GM23338 (cell line): Measurements from ENCODE around the gene HSPA1B. TPM values are rescaled to one million over a fixed set of nuclear protein-coding genes. Genes with fewer than 3 reads are reported as not detected.

ENCODE experiments used
- ATAC-seq: fragments of 200-7000 bp; cut with Tn5 transposase; 3 replicates; pipeline ENCODE4 v1.9.1; 2020
- DNase-seq: peaks from one replicate; pipeline ENCODE4 v3.0.0-alpha.2; 2015; ENCODE audit warnings: low spot score
- H2AFZ ChIP-seq: fragments of 200-600 bp; sonication (generic); 2 replicates; pipeline ENCODE4 v1.8.0; 2016; ENCODE audit warnings: antibody characterized with exemption, mild to moderate bottlenecking, moderate library complexity
- H3F3A ChIP-seq: fragments of 200-600 bp; sonication (generic); replicated peaks from 2 replicates; pipeline ENCODE4 v1.8.0; 2017; ENCODE audit warnings: antibody characterized with exemption, mixed run types, low read depth
- H3K27ac ChIP-seq: fragments of 200-600 bp; sonication (generic); 2 replicates; pipeline ENCODE4 v1.6.1; 2016; ENCODE audit warnings: low read depth
- H3K27me3 ChIP-seq: fragments of 200-600 bp; sonication (generic); 2 replicates; pipeline ENCODE4 v1.8.0; 2016; ENCODE audit warnings: mild to moderate bottlenecking, mixed run types, moderate library complexity; ENCODE audit not compliant: insufficient read depth
- H3K36me3 ChIP-seq: fragments of 200-600 bp; sonication (generic); 2 replicates; pipeline ENCODE4 v1.8.0; 2016; ENCODE audit warnings: mild to moderate bottlenecking; ENCODE audit not compliant: insufficient read depth
- H3K4me1 ChIP-seq: fragments of 200-600 bp; sonication (generic); 2 replicates; pipeline ENCODE4 v1.8.0; 2016; ENCODE audit warnings: mild to moderate bottlenecking, moderate library complexity; ENCODE audit not compliant: insufficient read depth
- H3K4me2 ChIP-seq: fragments of 200-600 bp; sonication (generic); 2 replicates; pipeline ENCODE4 v1.7.1; 2017; ENCODE audit warnings: mixed run types
- H3K4me3 ChIP-seq: fragments of 200-600 bp; sonication (generic); 2 replicates; pipeline ENCODE4 v1.6.1; 2016; ENCODE audit warnings: mixed run types
- H3K79me2 ChIP-seq: fragments of 200-600 bp; sonication (generic); replicated peaks from 2 replicates; pipeline ENCODE4 v1.8.0; 2017; ENCODE audit warnings: mild to moderate bottlenecking; ENCODE audit not compliant: insufficient read depth
- H3K9me2 ChIP-seq: fragments of 200-600 bp; sonication (generic); 2 replicates; pipeline ENCODE4 v1.8.0; 2017; ENCODE audit not compliant: insufficient read depth
- H4K20me1 ChIP-seq: fragments of 200-600 bp; sonication (generic); replicated peaks from 2 replicates; pipeline ENCODE4 v1.8.0; 2017; ENCODE audit warnings: mild to moderate bottlenecking; ENCODE audit not compliant: insufficient read depth
- H3K27ac Mint-ChIP-seq: 2 replicates; pipeline ENCODE4 v1.8.0; 2020; ENCODE audit warnings: inconsistent platforms, mild to moderate bottlenecking, moderate library complexity, mixed read lengths
- H3K27me3 Mint-ChIP-seq: 3 replicates; pipeline ENCODE4 v1.8.0; 2022; ENCODE audit warnings: low read depth, mild to moderate bottlenecking, moderate library complexity, mixed read lengths, inconsistent platforms; ENCODE audit not compliant: insufficient read depth, poor library complexity
- H3K36me3 Mint-ChIP-seq: 3 replicates; pipeline ENCODE4 v1.8.0; 2021; ENCODE audit warnings: low read depth, mild to moderate bottlenecking, inconsistent platforms, moderate library complexity, mixed read lengths
- H3K4me1 Mint-ChIP-seq: 3 replicates; pipeline ENCODE4 v1.8.0; 2020; ENCODE audit warnings: mild to moderate bottlenecking, inconsistent platforms, mixed read lengths
- H3K4me3 Mint-ChIP-seq: 3 replicates; pipeline ENCODE4 v1.8.0; 2021; ENCODE audit warnings: moderate library complexity, mild to moderate bottlenecking, inconsistent platforms, mixed read lengths
- H3K9me3 Mint-ChIP-seq: 3 replicates; pipeline ENCODE4 v1.8.0; 2020; ENCODE audit warnings: moderate library complexity, mild to moderate bottlenecking, inconsistent platforms, mixed read lengths
- CREB1 ChIP-seq: fragments of 250-450 bp; sonication (Bioruptor Pico); IDR thresholded peaks from 2 replicates; pipeline ENCODE4 v1.5.0; 2020; ENCODE audit warnings: low read depth, mild to moderate bottlenecking, moderate library complexity
- JUNB ChIP-seq: IDR thresholded peaks from one replicate; pipeline ENCODE4 v1.6.1; 2016; ENCODE audit warnings: antibody characterized with exemption; ENCODE audit not compliant: unreplicated experiment
- NANOG ChIP-seq: IDR thresholded peaks from 2 replicates; pipeline ENCODE4 v1.6.1; 2016; ENCODE audit warnings: antibody characterized with exemption, borderline replicate concordance
- POLR2AphosphoS5 ChIP-seq: IDR thresholded peaks from 2 replicates; pipeline ENCODE4 v1.6.1; 2016; ENCODE audit warnings: antibody characterized with exemption, low read depth
- polyA plus RNA-seq: library from polyadenylated mRNA; unstranded; fragments of >200 nt; fragmentation: Nextera tagmentation; extraction: Ambion mirVana; gene quantifications from 2 replicates; pipeline ENCODE4 v1.2.1, GENCODE V29; 2016
- small RNA-seq: library from RNA; depleted of rRNA; stranded (forward); fragments of <200 nt; gene quantifications from one replicate; pipeline ENCODE3, GENCODE V24; 2014; ENCODE audit warnings: low replicate concordance
- total RNA-seq: library from RNA; depleted of rRNA; stranded (reverse); fragments of >200 nt; shearing (Covaris generic); gene quantifications from 2 replicates; pipeline ENCODE4 v1.2.3, GENCODE V29; 2014; rRNA removed

HSPA1B gene
- total and polyA plus RNA-seq, 2 experiments from 2014 or later = 31.7 to 113 TPM

DNA sequence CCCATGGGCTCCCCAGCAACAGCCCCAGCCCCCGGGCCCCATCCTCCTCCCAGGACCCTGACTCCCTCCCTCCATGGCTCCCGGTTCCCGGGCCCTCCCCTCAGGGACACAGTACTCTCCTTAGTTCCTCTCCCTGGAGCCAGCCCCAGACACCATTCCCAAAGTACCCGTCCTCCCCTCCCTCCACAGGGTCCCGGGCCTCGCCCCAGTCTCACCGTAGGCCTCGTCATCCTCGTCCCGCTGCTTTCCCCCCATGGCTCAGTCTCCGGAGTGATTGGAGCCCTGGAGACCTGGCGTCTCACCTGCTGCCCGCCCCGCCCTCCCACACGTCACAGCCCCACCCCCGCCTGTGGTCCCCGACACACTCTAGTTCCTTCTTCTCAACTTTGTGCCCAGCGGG is 51.2 kb downstream of the HSPA1B start, which contains the start of gene SLC44A4:
Gene SLC44A4 (minus strand): TSS at position 272 of the 400 bp plus-strand sequence. CDS start 17 bp downstream, at position 255.
- Histone ChIP-seq H3K27me3 (no peaks in the 10 kb centered on the region), H3K27ac (peak within 1 kb of the TSS; percentile 72; the same call in 1 of the 2 replicates), H3K36me3 (peaks cover 21% of the 10 kb centered on the region; the same call in 1 of the 2 replicates), H3K9me2 (no peaks in the 10 kb centered on the region), H2AFZ (no peak within 1 kb of the TSS), H4K20me1 (peaks cover 3% of the 10 kb centered on the region), H3K79me2 (no peaks in the 10 kb centered on the region), H3K4me2 (peak within 1 kb of the TSS; percentile 72), H3K4me3 (peak within 1 kb of the TSS; percentile 39; the same call in 1 of the 2 replicates), H3K4me1 (peaks cover 4% of the 10 kb centered on the region; the same call in 1 of the 2 replicates), H3F3A (peaks cover 14% of the 10 kb centered on the region)
- H3K36me3 Mint-ChIP-seq = peaks cover 43% of the 10 kb centered on the region
- peaks cover 8% of the 10 kb centered on the region for H3K4me1 Mint-ChIP-seq
- peaks cover 5% of the 10 kb centered on the region for H3K27me3 Mint-ChIP-seq
- H3K4me3 Mint-ChIP-seq = peak within 1 kb of the TSS; percentile 44
- H3K27ac Mint-ChIP-seq = peak within 1 kb of the TSS; percentile 21; the same call in 1 of the 2 replicates
- H3K9me3 Mint-ChIP-seq = no peaks in the 10 kb centered on the region
- DNase-seq (peak; percentile 77), ATAC-seq (peak; percentile 86)
- peak; percentile 20; the same call in 1 of the 2 replicates for TF ChIP-seq CREB1
- peak; percentile 48; the same call in 1 of the 2 replicates for TF ChIP-seq POLR2AphosphoS5
- TF ChIP-seq JUNB = no peak

DNA sequence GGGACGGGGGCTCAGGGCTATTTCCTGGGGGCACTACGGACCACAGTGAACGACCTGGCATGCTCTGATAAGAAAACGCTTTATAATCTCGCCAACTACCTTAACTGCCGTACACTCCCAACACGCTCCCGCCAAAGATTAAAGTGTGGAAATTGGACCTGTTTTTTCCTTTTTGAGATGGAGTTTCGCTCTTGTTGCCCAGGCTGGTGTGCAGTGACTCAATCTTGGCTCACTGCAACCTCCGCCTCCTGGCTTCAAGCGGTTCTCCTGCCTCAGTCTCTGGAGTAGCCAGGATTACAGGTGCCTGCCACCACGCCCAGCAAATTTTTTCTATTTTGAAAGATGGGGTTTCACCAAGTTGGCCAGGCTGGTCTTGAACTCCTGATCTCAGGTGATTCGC is 51.6 kb downstream of the HSPA1B start:
- Histone ChIP-seq H3K79me2 (no peaks in the 10 kb centered on the region), H3K4me2 (peak overlapping the region; percentile 72; the same call in 1 of the 2 replicates), H3K9me2 (no peaks in the 10 kb centered on the region), H3K27me3 (no peaks in the 10 kb centered on the region), H3F3A (peaks cover 14% of the 10 kb centered on the region), H3K27ac (peak overlapping the region; percentile 72; the same call in 1 of the 2 replicates), H3K4me3 (peak overlapping the region; percentile 39; the same call in 1 of the 2 replicates), H3K36me3 (peaks cover 21% of the 10 kb centered on the region; the same call in 1 of the 2 replicates), H4K20me1 (peaks cover 3% of the 10 kb centered on the region), H2AFZ (no peak overlapping the region), H3K4me1 (peaks cover 4% of the 10 kb centered on the region; the same call in 1 of the 2 replicates)
- H3K4me3 Mint-ChIP-seq = peak overlapping the region; percentile 44
- H3K4me1 Mint-ChIP-seq = peaks cover 8% of the 10 kb centered on the region
- peaks cover 47% of the 10 kb centered on the region for H3K36me3 Mint-ChIP-seq
- DNase-seq (no peak), ATAC-seq (no peak)
- H3K27ac Mint-ChIP-seq = peak overlapping the region; percentile 21; the same call in 1 of the 2 replicates
- peaks cover 5% of the 10 kb centered on the region for H3K27me3 Mint-ChIP-seq
- TF ChIP-seq POLR2AphosphoS5 = peak; percentile 2; the same call in 1 of the 2 replicates
- no peak for TF ChIP-seq NANOG
- H3K9me3 Mint-ChIP-seq = no peaks in the 10 kb centered on the region

Small RNAs within 50 kb of the gene (small RNA-seq; reads per million reads assigned to genes)
- not detected for gene RF00019
- 153 reads per million, percentile 99 among the genes with 10 or more reads in this experiment for gene SNORD48
- gene SNORD52 = not detected

Other genes starting within 250 kb of the HSPA1B start
Only the 30 nearest of the 38 such genes appear.
- gene APOM, start 171.8 kb upstream of the HSPA1B start, total RNA-seq = 1.2 and 4.2 TPM in 2 replicates
- 10.0 and 10.7 TPM in 2 replicates for gene APOM, start 171.8 kb upstream of the HSPA1B start, polyA plus RNA-seq
- 12.8 and 15.0 TPM in 2 replicates for gene C6orf47, start 167.0 kb upstream of the HSPA1B start, total RNA-seq
- 9.4 TPM in 2 replicates for gene C6orf47, start 167.0 kb upstream of the HSPA1B start, polyA plus RNA-seq
- gene GPANK1, start 162.7 kb upstream of the HSPA1B start, total RNA-seq = 24.6 and 27.1 TPM in 2 replicates
- 49.2 and 54.0 TPM in 2 replicates for gene GPANK1, start 162.7 kb upstream of the HSPA1B start, polyA plus RNA-seq
- 210 and 260 TPM in 2 replicates for gene CSNK2B, start 161.7 kb upstream of the HSPA1B start, total RNA-seq
- 271 and 282 TPM in 2 replicates for gene CSNK2B, start 161.7 kb upstream of the HSPA1B start, polyA plus RNA-seq
- 3.8 and 7.9 TPM in 2 replicates for gene LY6G5B, start 157.8 kb upstream of the HSPA1B start, total RNA-seq
- gene LY6G5B, start 157.8 kb upstream of the HSPA1B start, polyA plus RNA-seq = 8.4 and 8.5 TPM in 2 replicates
- 1.1 TPM in 1 of 2 replicates, not detected in the other for gene LY6G5C, start 146.7 kb upstream of the HSPA1B start, total RNA-seq
- gene LY6G5C, start 146.7 kb upstream of the HSPA1B start, polyA plus RNA-seq = 2.1 TPM in 2 replicates
- gene ABHD16A, start 124.4 kb upstream of the HSPA1B start, total RNA-seq = 29.7 and 37.0 TPM in 2 replicates
- gene ABHD16A, start 124.4 kb upstream of the HSPA1B start, polyA plus RNA-seq = 25.9 and 26.9 TPM in 2 replicates
- not detected in 2 replicates for gene LY6G6F, start 120.9 kb upstream of the HSPA1B start, total RNA-seq
- not detected in 2 replicates for gene LY6G6F, start 120.9 kb upstream of the HSPA1B start, polyA plus RNA-seq
- not detected in 2 replicates for gene LY6G6D, start 112.4 kb upstream of the HSPA1B start, total RNA-seq
- gene LY6G6D, start 112.4 kb upstream of the HSPA1B start, polyA plus RNA-seq = not detected in 2 replicates
- not detected in 2 replicates for gene LY6G6C, start 106.0 kb upstream of the HSPA1B start, total RNA-seq
- gene LY6G6C, start 106.0 kb upstream of the HSPA1B start, polyA plus RNA-seq = 0.23 TPM in 1 of 2 replicates, not detected in the other
- not detected in 2 replicates for gene MPIG6B, start 104.4 kb upstream of the HSPA1B start, total RNA-seq
- gene MPIG6B, start 104.4 kb upstream of the HSPA1B start, polyA plus RNA-seq = 0.12 and 0.13 TPM in 2 replicates
- 58.7 and 62.2 TPM in 2 replicates for gene DDAH2, start 98.4 kb upstream of the HSPA1B start, total RNA-seq
- gene DDAH2, start 98.4 kb upstream of the HSPA1B start, polyA plus RNA-seq = 65.0 and 65.1 TPM in 2 replicates
- 226 and 269 TPM in 2 replicates for gene CLIC1, start 91.2 kb upstream of the HSPA1B start, total RNA-seq
- 269 and 296 TPM in 2 replicates for gene CLIC1, start 91.2 kb upstream of the HSPA1B start, polyA plus RNA-seq
- 23.9 and 27.2 TPM in 2 replicates for gene MSH5, start 87.7 kb upstream of the HSPA1B start, total RNA-seq
- gene MSH5, start 87.7 kb upstream of the HSPA1B start, polyA plus RNA-seq = 12.1 and 12.8 TPM in 2 replicates
- 3.9 TPM in 1 of 2 replicates, not detected in the other for gene SAPCD1, start 65.1 kb upstream of the HSPA1B start, total RNA-seq
- 4.5 and 5.0 TPM in 2 replicates for gene SAPCD1, start 65.1 kb upstream of the HSPA1B start, polyA plus RNA-seq
- gene VWA7, start 50.4 kb upstream of the HSPA1B start, total RNA-seq = 0.07 and 0.12 TPM in 2 replicates
- 0.36 and 0.75 TPM in 2 replicates for gene VWA7, start 50.4 kb upstream of the HSPA1B start, polyA plus RNA-seq
- 137 and 153 TPM in 2 replicates for gene VARS1, start 32.0 kb upstream of the HSPA1B start, total RNA-seq
- gene VARS1, start 32.0 kb upstream of the HSPA1B start, polyA plus RNA-seq = 66.0 and 71.2 TPM in 2 replicates
- 93.5 and 106 TPM in 2 replicates for gene LSM2, start 20.8 kb upstream of the HSPA1B start, total RNA-seq
- 140 and 143 TPM in 2 replicates for gene LSM2, start 20.8 kb upstream of the HSPA1B start, polyA plus RNA-seq
- 0.50 and 0.83 TPM in 2 replicates for gene HSPA1L, start 12.5 kb upstream of the HSPA1B start, total RNA-seq
- gene HSPA1L, start 12.5 kb upstream of the HSPA1B start, polyA plus RNA-seq = 0.44 and 0.49 TPM in 2 replicates
- 57.1 and 58.3 TPM in 2 replicates for gene HSPA1A, start 12.2 kb upstream of the HSPA1B start, total RNA-seq
- gene HSPA1A, start 12.2 kb upstream of the HSPA1B start, polyA plus RNA-seq = 36.1 and 39.1 TPM in 2 replicates
- 41.1 and 47.4 TPM in 2 replicates for gene NEU1, start 35.1 kb downstream of the HSPA1B start, total RNA-seq
- 31.4 and 32.3 TPM in 2 replicates for gene NEU1, start 35.1 kb downstream of the HSPA1B start, polyA plus RNA-seq
- gene SLC44A4, start 51.3 kb downstream of the HSPA1B start, total RNA-seq = 3.7 and 4.6 TPM in 2 replicates
- gene SLC44A4, start 51.3 kb downstream of the HSPA1B start, polyA plus RNA-seq = 1.1 and 1.2 TPM in 2 replicates
- 184 and 193 TPM in 2 replicates for gene EHMT2, start 70.0 kb downstream of the HSPA1B start, total RNA-seq
- 112 and 113 TPM in 2 replicates for gene EHMT2, start 70.0 kb downstream of the HSPA1B start, polyA plus RNA-seq
- gene ZBTB12, start 74.3 kb downstream of the HSPA1B start, total RNA-seq = 14.4 and 14.9 TPM in 2 replicates
- 0.18 and 0.68 TPM in 2 replicates for gene ZBTB12, start 74.3 kb downstream of the HSPA1B start, polyA plus RNA-seq
- gene C2, start 100.0 kb downstream of the HSPA1B start, total RNA-seq = 1.7 and 2.4 TPM in 2 replicates
- gene C2, start 100.0 kb downstream of the HSPA1B start, polyA plus RNA-seq = 0.16 and 0.23 TPM in 2 replicates
- not detected in 2 replicates for gene CFB, start 118.4 kb downstream of the HSPA1B start, total RNA-seq
- gene CFB, start 118.4 kb downstream of the HSPA1B start, polyA plus RNA-seq = 0.86 TPM in 1 of 2 replicates, not detected in the other
- gene NELFE, start 131.2 kb downstream of the HSPA1B start, total RNA-seq = 64.0 and 69.0 TPM in 2 replicates
- 86.0 and 93.4 TPM in 2 replicates for gene NELFE, start 131.2 kb downstream of the HSPA1B start, polyA plus RNA-seq
- 47.2 and 50.2 TPM in 2 replicates for gene SKIC2, start 131.4 kb downstream of the HSPA1B start, total RNA-seq
- 21.6 and 24.5 TPM in 2 replicates for gene SKIC2, start 131.4 kb downstream of the HSPA1B start, polyA plus RNA-seq
- 12.1 and 19.7 TPM in 2 replicates for gene DXO, start 144.4 kb downstream of the HSPA1B start, total RNA-seq
- 15.6 and 16.2 TPM in 2 replicates for gene DXO, start 144.4 kb downstream of the HSPA1B start, polyA plus RNA-seq
- 0.97 and 2.4 TPM in 2 replicates for gene C4A, start 154.3 kb downstream of the HSPA1B start, total RNA-seq
- gene C4A, start 154.3 kb downstream of the HSPA1B start, polyA plus RNA-seq = 0.48 TPM in 1 of 2 replicates, not detected in the other